Transverse colon (tissue), 3 donors: Measurements from ENCODE around the gene ATP1A2.

Experiments used
- CTCF ChIP-seq, 5 experiments: fragments of 200-600 bp in 3 of 5; fragments of 450-650 bp in 2 of 5; sonication (generic) in 3 of 5; IDR thresholded peaks; 1 replicate in 2 of 5; 2 replicates in 3 of 5; pipeline ENCODE4 v1.5.1; 2016 to 2017; ENCODE audit warnings: antibody characterized with exemption in 5 of 5, inconsistent platforms in 3 of 5, mild to moderate bottlenecking in 2 of 5, moderate library complexity in 1 of 5
- EP300 ChIP-seq: sonication (generic); formaldehyde crosslinking; IDR thresholded peaks from one replicate; pipeline ENCODE4 v1.6.1; 2017; ENCODE audit warnings: antibody characterized with exemption, low read depth
- POLR2A ChIP-seq: fragments of 450-650 bp; IDR thresholded peaks from one replicate; pipeline ENCODE4 v1.6.1; 2016; ENCODE audit warnings: antibody characterized with exemption, mild to moderate bottlenecking, moderate library complexity

GRCh38 chr1:160177667-160178066 lies 62.1 kb downstream of the ATP1A2 start:
- TF ChIP-seq POLR2A: no peak
- TF ChIP-seq CTCF (IDR thresholded peaks at IDR 0.05): no peak
- no peak for TF ChIP-seq EP300
